GM23338 (cell line): ENCODE results near the gene PMVK. TPM values are rescaled to one million over a fixed set of nuclear protein-coding genes. Genes with fewer than 3 reads are reported as not detected.

Source experiments
- ATAC-seq: fragments of 200-7000 bp; cut with Tn5 transposase; 3 replicates; pipeline ENCODE4 v1.9.1; 2020
- DNase-seq: peaks from one replicate; pipeline ENCODE4 v3.0.0-alpha.2; 2015; ENCODE audit warnings: low spot score
- H2AFZ ChIP-seq: fragments of 200-600 bp; sonication (generic); 2 replicates; pipeline ENCODE4 v1.8.0; 2016; ENCODE audit warnings: antibody characterized with exemption, mild to moderate bottlenecking, moderate library complexity
- H3F3A ChIP-seq: fragments of 200-600 bp; sonication (generic); replicated peaks from 2 replicates; pipeline ENCODE4 v1.8.0; 2017; ENCODE audit warnings: antibody characterized with exemption, mixed run types, low read depth
- H3K27ac ChIP-seq: fragments of 200-600 bp; sonication (generic); 2 replicates; pipeline ENCODE4 v1.6.1; 2016; ENCODE audit warnings: low read depth
- H3K27me3 ChIP-seq: fragments of 200-600 bp; sonication (generic); 2 replicates; pipeline ENCODE4 v1.8.0; 2016; ENCODE audit warnings: mild to moderate bottlenecking, mixed run types, moderate library complexity; ENCODE audit not compliant: insufficient read depth
- H3K36me3 ChIP-seq: fragments of 200-600 bp; sonication (generic); 2 replicates; pipeline ENCODE4 v1.8.0; 2016; ENCODE audit warnings: mild to moderate bottlenecking; ENCODE audit not compliant: insufficient read depth
- H3K4me1 ChIP-seq: fragments of 200-600 bp; sonication (generic); 2 replicates; pipeline ENCODE4 v1.8.0; 2016; ENCODE audit warnings: mild to moderate bottlenecking, moderate library complexity; ENCODE audit not compliant: insufficient read depth
- H3K4me2 ChIP-seq: fragments of 200-600 bp; sonication (generic); 2 replicates; pipeline ENCODE4 v1.7.1; 2017; ENCODE audit warnings: mixed run types
- H3K4me3 ChIP-seq: fragments of 200-600 bp; sonication (generic); 2 replicates; pipeline ENCODE4 v1.6.1; 2016; ENCODE audit warnings: mixed run types
- H3K79me2 ChIP-seq: fragments of 200-600 bp; sonication (generic); replicated peaks from 2 replicates; pipeline ENCODE4 v1.8.0; 2017; ENCODE audit warnings: mild to moderate bottlenecking; ENCODE audit not compliant: insufficient read depth
- H3K9me2 ChIP-seq: fragments of 200-600 bp; sonication (generic); 2 replicates; pipeline ENCODE4 v1.8.0; 2017; ENCODE audit not compliant: insufficient read depth
- H4K20me1 ChIP-seq: fragments of 200-600 bp; sonication (generic); replicated peaks from 2 replicates; pipeline ENCODE4 v1.8.0; 2017; ENCODE audit warnings: mild to moderate bottlenecking; ENCODE audit not compliant: insufficient read depth
- H3K27ac Mint-ChIP-seq: 2 replicates; pipeline ENCODE4 v1.8.0; 2020; ENCODE audit warnings: inconsistent platforms, mild to moderate bottlenecking, moderate library complexity, mixed read lengths
- H3K27me3 Mint-ChIP-seq: 3 replicates; pipeline ENCODE4 v1.8.0; 2022; ENCODE audit warnings: low read depth, mild to moderate bottlenecking, moderate library complexity, mixed read lengths, inconsistent platforms; ENCODE audit not compliant: insufficient read depth, poor library complexity
- H3K36me3 Mint-ChIP-seq: 3 replicates; pipeline ENCODE4 v1.8.0; 2021; ENCODE audit warnings: low read depth, mild to moderate bottlenecking, inconsistent platforms, moderate library complexity, mixed read lengths
- H3K4me1 Mint-ChIP-seq: 3 replicates; pipeline ENCODE4 v1.8.0; 2020; ENCODE audit warnings: mild to moderate bottlenecking, inconsistent platforms, mixed read lengths
- H3K4me3 Mint-ChIP-seq: 3 replicates; pipeline ENCODE4 v1.8.0; 2021; ENCODE audit warnings: moderate library complexity, mild to moderate bottlenecking, inconsistent platforms, mixed read lengths
- H3K9me3 Mint-ChIP-seq: 3 replicates; pipeline ENCODE4 v1.8.0; 2020; ENCODE audit warnings: moderate library complexity, mild to moderate bottlenecking, inconsistent platforms, mixed read lengths
- CTCF ChIP-seq, 2 experiments: fragments of 200-600 bp in 1 of 2; sonication (generic) in 1 of 2; conservative IDR thresholded peaks; 2 replicates each; pipeline versions ENCODE4 v1.5.1 to v1.6.1; 2016 to 2017; ENCODE audit warnings: antibody characterized with exemption in 2 of 2, low read depth in 2 of 2, mild to moderate bottlenecking in 2 of 2, moderate library complexity in 1 of 2
- EZH2phosphoT487 ChIP-seq: fragments of 200-600 bp; sonication (generic); IDR thresholded peaks from one replicate; pipeline ENCODE4 v1.8.1; 2018; ENCODE audit warnings: antibody characterized with exemption; ENCODE audit not compliant: unreplicated experiment
- JUNB ChIP-seq: IDR thresholded peaks from one replicate; pipeline ENCODE4 v1.6.1; 2016; ENCODE audit warnings: antibody characterized with exemption; ENCODE audit not compliant: unreplicated experiment
- POLR2AphosphoS5 ChIP-seq: IDR thresholded peaks from 2 replicates; pipeline ENCODE4 v1.6.1; 2016; ENCODE audit warnings: antibody characterized with exemption, low read depth
- REST ChIP-seq: IDR thresholded peaks from one replicate; pipeline ENCODE4 v1.6.1; 2018; ENCODE audit warnings: antibody characterized with exemption; ENCODE audit not compliant: unreplicated experiment
- STAT1 ChIP-seq: IDR thresholded peaks from one replicate; pipeline ENCODE4 v1.6.1; 2016; ENCODE audit warnings: antibody characterized with exemption; ENCODE audit not compliant: unreplicated experiment
- polyA plus RNA-seq: library from polyadenylated mRNA; unstranded; fragments of >200 nt; fragmentation: Nextera tagmentation; extraction: Ambion mirVana; gene quantifications from 2 replicates; pipeline ENCODE4 v1.2.1, GENCODE V29; 2016
- total RNA-seq: library from RNA; depleted of rRNA; stranded (reverse); fragments of >200 nt; shearing (Covaris generic); gene quantifications from 2 replicates; pipeline ENCODE4 v1.2.3, GENCODE V29; 2014

The PMVK gene
- total and polyA plus RNA-seq, 2 experiments from 2014 or later: 8.1 to 25.0 TPM

DNA sequence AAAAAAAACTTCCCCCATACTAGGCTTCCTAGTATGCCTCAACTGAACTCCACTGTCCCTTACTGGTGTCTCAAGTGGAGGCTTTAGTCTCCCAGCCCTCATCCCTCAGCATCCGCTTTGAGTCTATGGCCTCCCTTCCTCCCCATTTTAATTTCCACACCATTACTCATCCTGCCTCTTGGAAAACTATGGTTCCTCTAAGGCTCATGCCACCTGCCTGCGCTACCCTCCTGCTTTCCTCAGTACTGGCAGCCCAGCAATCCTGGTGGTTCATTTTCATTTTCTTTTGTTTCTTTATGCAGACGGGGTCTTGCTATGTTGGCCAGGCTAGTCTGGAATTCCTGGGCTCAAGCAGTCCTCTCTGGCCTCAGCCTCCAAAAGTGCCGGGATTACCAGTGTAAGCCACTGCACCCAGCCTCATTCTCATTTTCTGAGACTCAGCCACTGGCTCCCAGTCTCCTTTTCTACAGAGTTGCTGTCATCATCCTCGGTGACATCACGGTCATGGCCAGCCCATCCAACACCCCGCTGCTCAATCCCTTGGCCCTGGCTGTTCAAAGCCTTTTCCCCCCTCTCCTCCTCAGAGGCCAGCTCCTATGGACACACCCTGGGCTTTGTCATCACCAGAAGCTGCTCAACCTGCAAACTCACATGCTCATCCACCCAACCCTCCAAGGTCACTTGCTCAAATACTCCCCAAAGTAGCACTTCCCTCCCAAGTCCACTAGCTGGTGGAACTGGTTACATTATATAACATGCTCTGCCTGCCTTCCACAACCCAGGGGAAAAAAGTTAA is 2.3 kb upstream of the PMVK start:
- Histone ChIP-seq H3K9me2 (no peaks in the 10 kb centered on the region; the same call in 1 of the 2 replicates), H3K79me2 (no peaks in the 10 kb centered on the region; the same call in 1 of the 2 replicates), H3K4me2 (no peak overlapping the region), H3K27me3 (no peaks in the 10 kb centered on the region; the same call in 1 of the 2 replicates), H3K4me3 (no peak overlapping the region), H3K36me3 (no peaks in the 10 kb centered on the region), H3K4me1 (peaks cover 19% of the 10 kb centered on the region), H2AFZ (no peak overlapping the region), H4K20me1 (no peaks in the 10 kb centered on the region), H3F3A (peaks cover 10% of the 10 kb centered on the region), H3K27ac (no peak overlapping the region)
- peak overlapping the region; percentile 24; the same call in 1 of the 2 replicates for H3K27ac Mint-ChIP-seq
- H3K4me3 Mint-ChIP-seq: no peak overlapping the region; the same call in 2 of the 3 replicates
- TF ChIP-seq CTCF (conservative IDR thresholded peaks at IDR 0.05; ENCODE audit: low read depth in 2 of 2): no peak
- peaks cover 27% of the 10 kb centered on the region for H3K27me3 Mint-ChIP-seq
- H3K9me3 Mint-ChIP-seq: peaks cover 3% of the 10 kb centered on the region; the same call in 1 of the 3 replicates
- peaks cover 4% of the 10 kb centered on the region; the same call in 1 of the 3 replicates for H3K36me3 Mint-ChIP-seq
- ATAC-seq (no peak), DNase-seq (no peak)
- peaks cover 26% of the 10 kb centered on the region for H3K4me1 Mint-ChIP-seq

DNA sequence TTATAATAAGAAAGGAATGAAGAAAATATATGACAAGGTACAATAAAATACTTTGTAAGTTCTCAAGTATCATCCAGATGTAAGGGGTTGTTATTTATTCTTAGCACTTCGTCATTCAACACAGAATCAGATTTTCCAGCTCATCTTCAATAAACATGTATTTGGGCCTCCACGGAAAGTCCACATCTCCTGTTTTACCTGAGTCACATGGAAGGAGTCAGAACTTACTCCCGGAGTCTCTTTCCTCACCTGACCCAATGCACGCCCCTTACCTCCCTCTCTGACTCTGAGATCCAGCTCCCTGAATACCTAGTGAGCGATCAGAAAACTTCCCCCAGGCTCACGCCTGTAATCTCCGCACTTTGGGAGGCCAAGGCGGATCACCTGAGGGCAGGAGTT is 1.5 kb upstream of the PMVK start:
- peaks cover 23% of the 10 kb centered on the region for H3K4me1 Mint-ChIP-seq
- Histone ChIP-seq H3K79me2 (no peaks in the 10 kb centered on the region; the same call in 1 of the 2 replicates), H2AFZ (peak overlapping the region; percentile 53; the same call in 1 of the 2 replicates), H3K9me2 (no peaks in the 10 kb centered on the region; the same call in 1 of the 2 replicates), H3K4me3 (peak overlapping the region; percentile 64), H3K27ac (peak overlapping the region; percentile 89), H3K4me1 (peaks cover 16% of the 10 kb centered on the region), H3F3A (peaks cover 10% of the 10 kb centered on the region), H3K27me3 (no peaks in the 10 kb centered on the region; the same call in 1 of the 2 replicates), H4K20me1 (no peaks in the 10 kb centered on the region), H3K4me2 (peak overlapping the region; percentile 84), H3K36me3 (no peaks in the 10 kb centered on the region)
- ATAC-seq (no peak), DNase-seq (no peak)
- peaks cover 4% of the 10 kb centered on the region; the same call in 1 of the 3 replicates for H3K36me3 Mint-ChIP-seq
- peaks cover 3% of the 10 kb centered on the region; the same call in 1 of the 3 replicates for H3K9me3 Mint-ChIP-seq
- H3K4me3 Mint-ChIP-seq: peak overlapping the region; percentile 87
- H3K27me3 Mint-ChIP-seq: peaks cover 27% of the 10 kb centered on the region
- peak overlapping the region; percentile 100 for H3K27ac Mint-ChIP-seq
- TF ChIP-seq POLR2AphosphoS5 (no peak), EZH2phosphoT487 (no peak), REST (no peak), STAT1 (no peak), CTCF (conservative IDR thresholded peaks at IDR 0.05; ENCODE audit: low read depth in 2 of 2) (no peak), JUNB (no peak)
